K562 (cell line): ENCODE data around the gene GALNT5. TPM values are rescaled to one million over a fixed set of nuclear protein-coding genes. Genes with fewer than 3 reads are reported as not detected.

Experiments
- AFF4 ChIP-seq: sonication (generic); formaldehyde crosslinking; IDR thresholded peaks from 2 replicates; pipeline ENCODE4 v1.8.0; 2023; ENCODE audit warnings: mild to moderate bottlenecking, missing genetic modification reagents
- DPF2 ChIP-seq: fragments of 450-650 bp; IDR thresholded peaks from 2 replicates; pipeline ENCODE4 v1.6.1; 2016
- ETV6 ChIP-seq, 3 experiments: fragments of 150-350 bp in 1 of 3; sonication (generic) in 1 of 3; formaldehyde crosslinking in 1 of 3; IDR thresholded peaks; 2 replicates each; pipeline versions ENCODE4 v1.6.1 to v1.8.0; 2014 to 2022; ENCODE audit warnings: borderline replicate concordance in 2 of 3, low read depth in 2 of 3, antibody characterized with exemption in 1 of 3, low read length in 1 of 3, mild to moderate bottlenecking in 1 of 3, missing genetic modification reagents in 1 of 3
- GABPB1 ChIP-seq: sonication (generic); formaldehyde crosslinking; IDR thresholded peaks from 2 replicates; pipeline ENCODE4 v1.8.0; 2022; ENCODE audit warnings: mild to moderate bottlenecking, missing genetic modification reagents
- HOXB6 ChIP-seq: fragments of 250-450 bp; sonication (Bioruptor Pico); IDR thresholded peaks from 2 replicates; pipeline ENCODE4 v1.5.1; 2022; ENCODE audit warnings: mild to moderate bottlenecking, borderline replicate concordance
- NBN ChIP-seq: fragments of 450-650 bp; IDR thresholded peaks from 2 replicates; pipeline ENCODE4 v1.6.1; 2016; ENCODE audit warnings: low read depth, mild to moderate bottlenecking
- NCOA6 ChIP-seq: fragments of 450-650 bp; IDR thresholded peaks from 2 replicates; pipeline ENCODE4 v1.6.1; 2017; ENCODE audit warnings: mild to moderate bottlenecking
- NRF1 ChIP-seq, 2 experiments: fragments of 450-650 bp; IDR thresholded peaks in 1 of 2; conservative IDR thresholded peaks in 1 of 2; 2 replicates each; pipeline ENCODE4 v1.6.1; 2014; ENCODE audit warnings: mild to moderate bottlenecking in 2 of 2
- PHF21A ChIP-seq: fragments of 450-650 bp; IDR thresholded peaks from 2 replicates; pipeline ENCODE4 v1.6.1; 2017; ENCODE audit warnings: low read depth, borderline replicate concordance
- STAT5A ChIP-seq: IDR thresholded peaks from 2 replicates; pipeline ENCODE4 v1.6.1; 2012; ENCODE audit warnings: low read length, inconsistent platforms, borderline replicate concordance
- THRA ChIP-seq: fragments of 450-650 bp; IDR thresholded peaks from 2 replicates; pipeline ENCODE4 v1.6.1; 2017; ENCODE audit warnings: mild to moderate bottlenecking, moderate library complexity
- ZNF232 ChIP-seq: sonication (generic); formaldehyde crosslinking; IDR thresholded peaks from 2 replicates; pipeline ENCODE4 v1.8.0; 2022; ENCODE audit warnings: mild to moderate bottlenecking, missing genetic modification reagents
- ZNF253 ChIP-seq: fragments of 250-450 bp; sonication (Bioruptor Pico); conservative IDR thresholded peaks from 2 replicates; pipeline ENCODE4 v1.6.1; 2021; ENCODE audit warnings: mild to moderate bottlenecking
- ZNF583 ChIP-seq: fragments of 250-450 bp; sonication (Bioruptor Pico); IDR thresholded peaks from 2 replicates; pipeline ENCODE4 v1.4.0; 2020
- polyA plus RNA-seq, 8 experiments: library from polyadenylated mRNA; depleted of rRNA in 4 of 8; stranded (reverse) in 5 of 8; unstranded in 3 of 8; fragments of >200 nt; fragmentation: Nextera tagmentation in 2 of 8; fragmentation: Illumina TruSeq in 1 of 8; extraction: Ambion mirVana in 2 of 8; extraction: Trizol in 1 of 8; gene quantifications; 2 replicates each; pipeline versions ENCODE4 v1.2.1 to v1.2.3, GENCODE V29; 2011 to 2014; ENCODE audit warnings: inconsistent platforms in 1 of 8, missing spikeins in 1 of 8
- total RNA-seq, 7 experiments: library from RNA; depleted of rRNA in 6 of 7; stranded (reverse); fragments of >200 nt in 6 of 7; fragmentation: Illumina TruSeq in 2 of 7; extraction: Trizol in 2 of 7; gene quantifications; 2 replicates each; pipeline versions ENCODE4 v1.2.1 to v1.2.3, GENCODE V29; 2011 to 2021; ENCODE audit warnings: low replicate concordance in 1 of 7
- TF ChIP-seq, protein P1 (sequence below): fragments of 450-650 bp; conservative IDR thresholded peaks from 2 replicates; pipeline ENCODE4 v1.6.1; 2016; ENCODE audit warnings: missing genetic modification characterization, low read depth, mild to moderate bottlenecking, control low read depth, missing compliant biosample characterization

Gene GALNT5
- total and polyA plus RNA-seq, 9 of the 15 experiments (the other 6 are each of a cell fraction or from before 2014, with no cell fraction given), result 21.6 to 73.0 (median 54.7) TPM

DNA sequence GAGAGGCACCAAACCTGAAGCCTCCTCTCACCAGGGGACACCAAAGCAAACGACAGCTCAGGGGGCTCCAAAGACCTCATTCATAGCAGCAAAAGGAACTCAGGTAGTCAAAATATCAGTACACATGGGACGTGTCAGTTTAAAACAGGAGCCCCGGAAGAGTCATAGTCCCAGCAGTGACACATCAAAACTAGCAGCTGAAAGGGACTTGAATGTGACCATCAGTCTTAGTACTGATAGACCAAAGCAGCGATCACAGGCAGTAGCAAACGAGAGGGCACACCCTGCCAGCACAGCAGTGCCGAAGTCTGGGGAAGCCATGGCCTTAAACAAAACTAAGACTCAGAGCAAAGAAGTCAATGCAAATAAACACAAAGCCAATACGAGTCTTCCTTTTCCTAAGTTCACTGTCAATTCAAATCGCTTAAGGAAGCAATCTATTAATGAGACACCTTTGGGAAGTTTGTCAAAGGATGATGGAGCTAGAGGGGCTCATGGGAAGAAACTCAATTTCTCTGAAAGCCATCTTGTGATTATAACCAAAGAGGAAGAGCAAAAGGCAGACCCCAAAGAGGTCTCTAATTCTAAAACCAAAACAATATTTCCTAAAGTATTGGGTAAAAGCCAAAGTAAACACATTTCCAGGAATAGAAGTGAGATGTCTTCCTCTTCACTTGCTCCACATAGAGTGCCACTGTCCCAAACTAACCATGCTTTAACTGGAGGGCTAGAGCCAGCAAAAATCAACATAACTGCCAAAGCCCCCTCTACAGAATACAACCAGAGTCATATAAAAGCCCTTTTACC lies 1.2 kb downstream of the GALNT5 start (continued):
- TF ChIP-seq AFF4, result 0 out of 2 replicates have a peak, but pooled peaks have one; percentile 6
- no peak for TF ChIP-seq NCOA6
- TF ChIP-seq, protein P1, sequence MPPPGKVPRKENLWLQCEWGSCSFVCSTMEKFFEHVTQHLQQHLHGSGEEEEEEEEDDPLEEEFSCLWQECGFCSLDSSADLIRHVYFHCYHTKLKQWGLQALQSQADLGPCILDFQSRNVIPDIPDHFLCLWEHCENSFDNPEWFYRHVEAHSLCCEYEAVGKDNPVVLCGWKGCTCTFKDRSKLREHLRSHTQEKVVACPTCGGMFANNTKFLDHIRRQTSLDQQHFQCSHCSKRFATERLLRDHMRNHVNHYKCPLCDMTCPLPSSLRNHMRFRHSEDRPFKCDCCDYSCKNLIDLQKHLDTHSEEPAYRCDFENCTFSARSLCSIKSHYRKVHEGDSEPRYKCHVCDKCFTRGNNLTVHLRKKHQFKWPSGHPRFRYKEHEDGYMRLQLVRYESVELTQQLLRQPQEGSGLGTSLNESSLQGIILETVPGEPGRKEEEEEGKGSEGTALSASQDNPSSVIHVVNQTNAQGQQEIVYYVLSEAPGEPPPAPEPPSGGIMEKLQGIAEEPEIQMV (tag), result no peak
- no peak for TF ChIP-seq PHF21A
- TF ChIP-seq ZNF253, result no peak
- TF ChIP-seq STAT5A, result no peak
- TF ChIP-seq NBN, result peak; percentile 73
- peak; percentile 86; the same call in 1 of the 2 replicates for TF ChIP-seq ZNF583
- TF ChIP-seq NRF1 (conservative IDR thresholded peaks at IDR 0.05 in 1 of 2, IDR thresholded peaks at IDR 0.05 in 1 of 2), result 0 out of 4 replicates have a peak, but pooled peaks have one; percentile 9 to 13
- peak; percentile 63 for TF ChIP-seq DPF2
- no peak for TF ChIP-seq ETV6 (IDR thresholded peaks at IDR 0.05; ENCODE audit: borderline replicate concordance in 1 of 2, low read depth in 2 of 2, low read length in 1 of 2)
- no peak for TF ChIP-seq ETV6 (CRISPR knock-in tag; IDR thresholded peaks at IDR 0.05; ENCODE audit: borderline replicate concordance)
- no peak for TF ChIP-seq HOXB6
- TF ChIP-seq THRA, result no peak
- TF ChIP-seq GABPB1 (CRISPR knock-in tag), result 0 out of 2 replicates have a peak, but pooled peaks have one; percentile 19
- no peak for TF ChIP-seq ZNF232
- TF ChIP-seq, all 486 proteins: peak for 110
